Measurements from ENCODE around the gene CD209.

GRCh38 chr19:7729211-7729610 is 18.1 kb downstream of the CD209 start:
- no peak for TF ChIP-seq YY1 (IDR thresholded peaks at IDR 0.05; ENCODE audit: insufficient read depth, insufficient read length)
- TF ChIP-seq SUZ12 (IDR thresholded peaks at IDR 0.05; ENCODE audit: extremely low read depth, insufficient read depth, insufficient read length) = no peak

Measured in NT2/D1 (cell line).